NCI-H2107 treated with DMSO at 0.1 percent for 48 hours (cell line): Measurements from ENCODE around the gene PPM1H.
"Not testable (repeated sequence)": the region's sequence is repeated elsewhere in the genome, so short reads cannot be mapped to it uniquely, and the experiment has no call there.

Experiments used
- DNase-seq: peaks from one replicate; lab custom pipeline; 2025; ENCODE audit not compliant: unreplicated experiment; lab: John Stamatoyannopoulos, UW

The PPM1H gene

GRCh38 chr12:62840806-62841205, 94.1 kb downstream of the PPM1H start:
- no peak for DNase-seq

GRCh38 chr12:62839869-62840660, 94.9 kb downstream of the PPM1H start:
- DNase-seq = no peak

GRCh38 chr12:62834971-62835547, 99.9 kb downstream of the PPM1H start:
- DNase-seq = no peak

GRCh38 chr12:62834406-62834805, 100.5 kb downstream of the PPM1H start:
- DNase-seq = no peak

- DNase-seq = no peak
Observed at GRCh38 chr12:62833634-62834033, 101.3 kb downstream of the PPM1H start.

GRCh38 chr12:62832558-62832957, 102.4 kb downstream of the PPM1H start:
- DNase-seq = no peak

GRCh38 chr12:62832027-62832426, 102.9 kb downstream of the PPM1H start:
- no peak for DNase-seq

- DNase-seq = no peak
Observed at GRCh38 chr12:62827855-62828254, 107.1 kb downstream of the PPM1H start.

- DNase-seq = no peak
Observed at GRCh38 chr12:62827042-62827441, 107.9 kb downstream of the PPM1H start.

GRCh38 chr12:62817556-62818271, 117.2 kb downstream of the PPM1H start:
- DNase-seq = peak; percentile 94

GRCh38 chr12:62814243-62814642, 120.7 kb downstream of the PPM1H start:
- no peak for DNase-seq

GRCh38 chr12:62813031-62813829, 121.7 kb downstream of the PPM1H start:
- peak; percentile 73 for DNase-seq

- not testable (repeated sequence) for DNase-seq
Observed at GRCh38 chr12:62811481-62811880, 123.5 kb downstream of the PPM1H start.

GRCh38 chr12:62808166-62808879, 126.6 kb downstream of the PPM1H start:
- DNase-seq = no peak

GRCh38 chr12:62806893-62807292, 128.1 kb downstream of the PPM1H start:
- DNase-seq = no peak

- DNase-seq = no peak
Observed at GRCh38 chr12:62806244-62806836, 128.6 kb downstream of the PPM1H start.

- DNase-seq = no peak
Observed at GRCh38 chr12:62805517-62805916, 129.4 kb downstream of the PPM1H start.

GRCh38 chr12:62803756-62804155, 131.2 kb downstream of the PPM1H start:
- DNase-seq = peak; percentile 70

GRCh38 chr12:62802984-62803383, 132.0 kb downstream of the PPM1H start:
- DNase-seq = peak; percentile 56

GRCh38 chr12:62802321-62802720, 132.6 kb downstream of the PPM1H start:
- no peak for DNase-seq
